Adrenal gland (tissue), 5 donors: Measurements from ENCODE around the gene SEMA4F.

Experiments
- POLR2A ChIP-seq, 2 donors: fragments of 450-650 bp; IDR thresholded peaks; one replicate each; pipeline ENCODE4 v1.6.1; 2017; ENCODE audit warnings: antibody characterized with exemption in 2 of 2, mild to moderate bottlenecking in 2 of 2, moderate library complexity in 1 of 2
- TF ChIP-seq, protein P1 (sequence below), 6 experiments: fragments of 450-650 bp in 4 of 6; fragments of 200-600 bp in 2 of 6; sonication (generic) in 1 of 6; IDR thresholded peaks; 1 replicate in 5 of 6; 2 replicates in 1 of 6; pipeline versions ENCODE4 v1.5.1 to v1.8.0; 2016 to 2021; ENCODE audit warnings: antibody characterized with exemption in 6 of 6, mild to moderate bottlenecking in 2 of 6, moderate library complexity in 1 of 6
- donor health status: DM: no; HTN: no; CAD: no.

DNA sequence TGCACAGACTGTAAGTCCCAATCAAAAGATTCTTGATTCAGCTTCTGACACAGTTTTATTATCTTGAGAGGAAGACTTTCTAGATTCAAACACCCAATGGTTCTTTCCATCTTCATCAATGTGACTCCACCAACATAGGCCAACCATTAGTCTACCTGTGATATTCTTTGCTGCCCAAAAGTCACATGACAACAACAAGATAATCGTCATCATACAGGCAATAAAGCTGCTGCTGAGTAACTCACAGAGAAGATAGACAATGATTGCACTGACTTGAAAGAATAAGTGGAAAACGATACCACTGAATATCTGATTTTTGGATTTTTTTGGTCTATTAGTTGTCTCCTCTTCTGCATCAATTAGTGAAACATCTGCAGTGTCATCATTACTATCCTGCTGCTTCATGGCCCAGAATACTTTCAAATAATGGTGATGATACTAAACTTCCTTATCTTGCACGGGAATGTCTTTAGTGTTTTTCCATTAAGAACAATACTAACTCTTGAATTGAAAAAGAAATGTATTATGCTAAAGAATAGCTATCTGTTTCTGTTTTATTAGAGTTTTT, 25.4 kb upstream of the SEMA4F start:
- TF ChIP-seq, protein P1, sequence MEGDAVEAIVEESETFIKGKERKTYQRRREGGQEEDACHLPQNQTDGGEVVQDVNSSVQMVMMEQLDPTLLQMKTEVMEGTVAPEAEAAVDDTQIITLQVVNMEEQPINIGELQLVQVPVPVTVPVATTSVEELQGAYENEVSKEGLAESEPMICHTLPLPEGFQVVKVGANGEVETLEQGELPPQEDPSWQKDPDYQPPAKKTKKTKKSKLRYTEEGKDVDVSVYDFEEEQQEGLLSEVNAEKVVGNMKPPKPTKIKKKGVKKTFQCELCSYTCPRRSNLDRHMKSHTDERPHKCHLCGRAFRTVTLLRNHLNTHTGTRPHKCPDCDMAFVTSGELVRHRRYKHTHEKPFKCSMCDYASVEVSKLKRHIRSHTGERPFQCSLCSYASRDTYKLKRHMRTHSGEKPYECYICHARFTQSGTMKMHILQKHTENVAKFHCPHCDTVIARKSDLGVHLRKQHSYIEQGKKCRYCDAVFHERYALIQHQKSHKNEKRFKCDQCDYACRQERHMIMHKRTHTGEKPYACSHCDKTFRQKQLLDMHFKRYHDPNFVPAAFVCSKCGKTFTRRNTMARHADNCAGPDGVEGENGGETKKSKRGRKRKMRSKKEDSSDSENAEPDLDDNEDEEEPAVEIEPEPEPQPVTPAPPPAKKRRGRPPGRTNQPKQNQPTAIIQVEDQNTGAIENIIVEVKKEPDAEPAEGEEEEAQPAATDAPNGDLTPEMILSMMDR (IDR thresholded peaks at IDR 0.05), result no peak
- no peak for TF ChIP-seq POLR2A (IDR thresholded peaks at IDR 0.05)
